GM12878 (cell line): ENCODE results near the gene SPATA31C1. TPM values are rescaled to one million over a fixed set of nuclear protein-coding genes. Genes with fewer than 3 reads are reported as not detected.

ENCODE experiments used
- CHD1 ChIP-seq: IDR thresholded peaks from 2 replicates; pipeline ENCODE4 v1.6.1; 2012; ENCODE audit warnings: low read depth, low read length, improper control_type of control experiment
- CTCF ChIP-seq, 3 experiments: IDR thresholded peaks in 2 of 3; conservative IDR thresholded peaks in 1 of 3; 2 replicates each; pipeline ENCODE4 v1.5.1; 2011; ENCODE audit warnings: low read depth in 3 of 3, low read length in 3 of 3, mild to moderate bottlenecking in 3 of 3, control low read depth in 2 of 3, moderate library complexity in 2 of 3, inconsistent platforms in 1 of 3, mixed read lengths in 1 of 3; ENCODE audit not compliant: control insufficient read depth in 2 of 3, insufficient read depth in 1 of 3; ENCODE audit errors: extremely low read depth in 1 of 3
- PRDM15 ChIP-seq: fragments of 450-650 bp; formaldehyde crosslinking; IDR thresholded peaks from 2 replicates; pipeline ENCODE4 v1.4.0; 2020; ENCODE audit warnings: mild to moderate bottlenecking, moderate library complexity
- SRF ChIP-seq, 2 experiments: IDR thresholded peaks; 2 replicates each; pipeline ENCODE4 v1.6.1; 2011; ENCODE audit warnings: low read depth in 2 of 2, low read length in 2 of 2, mild to moderate bottlenecking in 1 of 2, moderate library complexity in 1 of 2
- WRNIP1 ChIP-seq: IDR thresholded peaks from 2 replicates; pipeline ENCODE4 v1.6.1; 2011; ENCODE audit warnings: low read depth, low read length, improper control_type of control experiment, borderline replicate concordance
- polyA plus RNA-seq, 11 experiments: library from polyadenylated mRNA; depleted of rRNA in 4 of 11; unstranded in 6 of 11; stranded (reverse) in 5 of 11; fragments of >200 nt; fragmentation: Nextera tagmentation in 4 of 11; fragmentation: Illumina TruSeq in 1 of 11; extraction: Ambion mirVana in 4 of 11; extraction: Trizol in 1 of 11; gene quantifications; 1 replicate in 1 of 11; 2 replicates in 10 of 11; pipeline versions ENCODE4 v1.2.1 to v1.2.3, GENCODE V29; 2011 to 2016; ENCODE audit warnings: inconsistent platforms in 2 of 11, missing spikeins in 2 of 11, low read depth in 1 of 11
- total RNA-seq, 4 experiments: library from RNA; depleted of rRNA in 3 of 4; stranded (reverse); fragments of >200 nt in 3 of 4; fragmentation: Illumina TruSeq in 1 of 4; extraction: Trizol in 1 of 4; gene quantifications; 2 replicates each; pipeline versions ENCODE4 v1.2.1 to v1.2.3, GENCODE V29; 2013 to 2021
- TF ChIP-seq, protein P1 (sequence below): fragments of 450-650 bp; conservative IDR thresholded peaks from 2 replicates; pipeline ENCODE4 v1.6.1; 2017; ENCODE audit warnings: mild to moderate bottlenecking, moderate library complexity
- TF ChIP-seq, protein P2 (sequence below): IDR thresholded peaks from 2 replicates; pipeline ENCODE4 v1.6.1; 2012; ENCODE audit warnings: low read depth, low read length, improper control_type of control experiment

The SPATA31C1 gene
- total and polyA plus RNA-seq, 10 of the 15 experiments (the other 5 are each of a cell fraction or from before 2014, with no cell fraction given) = not detected

DNA sequence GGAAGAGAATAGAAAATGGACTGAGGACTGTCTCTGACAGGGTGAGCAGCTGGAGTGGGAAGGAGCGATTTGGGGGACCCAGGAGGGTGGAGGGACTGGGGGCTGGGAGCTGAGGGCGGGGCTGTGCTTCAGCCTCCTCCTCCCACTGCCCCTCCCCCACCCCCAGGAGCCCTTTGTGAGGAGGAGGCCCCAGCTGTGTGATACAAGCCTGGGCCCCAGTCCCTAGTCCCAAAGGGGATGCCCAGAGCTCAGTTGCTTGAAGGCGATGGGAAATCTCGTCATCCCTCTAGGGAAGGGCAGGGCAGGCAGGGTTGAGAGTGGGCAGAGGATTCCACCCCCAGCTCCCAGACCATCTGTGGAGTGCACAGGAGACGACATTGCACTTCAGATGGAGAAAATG lies 35.1 kb upstream of the SPATA31C1 start, which contains the start of gene SPATA31E1 (continued):
- TF ChIP-seq PRDM15 = no peak
- TF ChIP-seq, protein P1, sequence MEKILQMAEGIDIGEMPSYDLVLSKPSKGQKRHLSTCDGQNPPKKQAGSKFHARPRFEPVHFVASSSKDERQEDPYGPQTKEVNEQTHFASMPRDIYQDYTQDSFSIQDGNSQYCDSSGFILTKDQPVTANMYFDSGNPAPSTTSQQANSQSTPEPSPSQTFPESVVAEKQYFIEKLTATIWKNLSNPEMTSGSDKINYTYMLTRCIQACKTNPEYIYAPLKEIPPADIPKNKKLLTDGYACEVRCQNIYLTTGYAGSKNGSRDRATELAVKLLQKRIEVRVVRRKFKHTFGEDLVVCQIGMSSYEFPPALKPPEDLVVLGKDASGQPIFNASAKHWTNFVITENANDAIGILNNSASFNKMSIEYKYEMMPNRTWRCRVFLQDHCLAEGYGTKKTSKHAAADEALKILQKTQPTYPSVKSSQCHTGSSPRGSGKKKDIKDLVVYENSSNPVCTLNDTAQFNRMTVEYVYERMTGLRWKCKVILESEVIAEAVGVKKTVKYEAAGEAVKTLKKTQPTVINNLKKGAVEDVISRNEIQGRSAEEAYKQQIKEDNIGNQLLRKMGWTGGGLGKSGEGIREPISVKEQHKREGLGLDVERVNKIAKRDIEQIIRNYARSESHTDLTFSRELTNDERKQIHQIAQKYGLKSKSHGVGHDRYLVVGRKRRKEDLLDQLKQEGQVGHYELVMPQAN = no peak
- no peak for TF ChIP-seq WRNIP1
- TF ChIP-seq, protein P2, sequence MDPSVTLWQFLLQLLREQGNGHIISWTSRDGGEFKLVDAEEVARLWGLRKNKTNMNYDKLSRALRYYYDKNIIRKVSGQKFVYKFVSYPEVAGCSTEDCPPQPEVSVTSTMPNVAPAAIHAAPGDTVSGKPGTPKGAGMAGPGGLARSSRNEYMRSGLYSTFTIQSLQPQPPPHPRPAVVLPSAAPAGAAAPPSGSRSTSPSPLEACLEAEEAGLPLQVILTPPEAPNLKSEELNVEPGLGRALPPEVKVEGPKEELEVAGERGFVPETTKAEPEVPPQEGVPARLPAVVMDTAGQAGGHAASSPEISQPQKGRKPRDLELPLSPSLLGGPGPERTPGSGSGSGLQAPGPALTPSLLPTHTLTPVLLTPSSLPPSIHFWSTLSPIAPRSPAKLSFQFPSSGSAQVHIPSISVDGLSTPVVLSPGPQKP = no peak
- TF ChIP-seq CHD1 = no peak
- TF ChIP-seq CTCF (IDR thresholded peaks at IDR 0.05 in 2 of 3, conservative IDR thresholded peaks at IDR 0.05 in 1 of 3; ENCODE audit: control insufficient read depth in 2 of 3, extremely low read depth in 1 of 3, insufficient read depth in 1 of 3, low read depth in 3 of 3, low read length in 3 of 3) = no peak
- TF ChIP-seq SRF (IDR thresholded peaks at IDR 0.05; ENCODE audit: low read depth in 2 of 2, low read length in 2 of 2) = no peak
